Calu3 (cell line): Measurements from ENCODE around the gene BRSK1. TPM values are rescaled to one million over a fixed set of nuclear protein-coding genes. Genes with fewer than 3 reads are reported as not detected.

Experiments used
- BruUV-seq: library from RNA; stranded (reverse); fragments of 400-500 nt; replicated peaks from 2 replicates; lab custom pipeline; 2021; lab: Mats Ljungman, UMichigan
- CTCF ChIA-PET: fragments of 300-600 bp; sonication (Branson Sonifier 250); formaldehyde crosslinking; loops from one replicate; lab custom pipeline; 2022; ENCODE audit warnings: antibody characterized with exemption; lab: Charles Lee
- DNase-seq: peaks from one replicate; pipeline ENCODE4 v3.0.0; 2022
- H3K27ac Mint-ChIP-seq: one replicate; pipeline ENCODE4 v1.8.0; 2022; ENCODE audit warnings: mixed read lengths; ENCODE audit not compliant: unreplicated experiment
- H3K27me3 Mint-ChIP-seq: one replicate; pipeline ENCODE4 v1.8.0; 2022; ENCODE audit warnings: mixed read lengths; ENCODE audit not compliant: unreplicated experiment
- H3K36me3 Mint-ChIP-seq: one replicate; pipeline ENCODE4 v1.8.0; 2022; ENCODE audit warnings: mild to moderate bottlenecking, moderate library complexity, mixed read lengths; ENCODE audit not compliant: insufficient read depth, unreplicated experiment
- H3K4me1 Mint-ChIP-seq: one replicate; pipeline ENCODE4 v1.8.0; 2022; ENCODE audit warnings: mild to moderate bottlenecking, low read depth, mixed read lengths; ENCODE audit not compliant: unreplicated experiment
- H3K4me3 Mint-ChIP-seq: one replicate; pipeline ENCODE4 v1.8.0; 2022; ENCODE audit warnings: mild to moderate bottlenecking, low read depth, moderate library complexity, mixed read lengths; ENCODE audit not compliant: unreplicated experiment
- H3K9me3 Mint-ChIP-seq: one replicate; pipeline ENCODE4 v1.8.0; 2022; ENCODE audit warnings: low read depth, mixed read lengths; ENCODE audit not compliant: unreplicated experiment
- CTCF ChIP-seq: fragments of 200-600 bp; IDR thresholded peaks from one replicate; pipeline ENCODE4 v1.8.0; 2022; ENCODE audit warnings: antibody characterized with exemption; ENCODE audit not compliant: unreplicated experiment
- intact Hi-C: fragments of 100-400 bp; cut with micrococcal nuclease; formaldehyde crosslinking; loops from one replicate; pipeline ENCODE4 v1.10.0; 2022; ENCODE audit not compliant: unreplicated experiment
- total RNA-seq: library from RNA; stranded (reverse); gene quantifications from 2 replicates; pipeline ENCODE4 v1.2.3, GENCODE V29; 2022

BRSK1 gene
- total RNA-seq, 1 experiment from 2014 or later = 3.8 TPM

GRCh38 chr19:55241143-55241934 is 42.5 kb upstream of the BRSK1 start:
- no peak overlapping the region for H3K4me3 Mint-ChIP-seq
- TF ChIP-seq CTCF = no peak
- no peaks in the 10 kb centered on the region for H3K27me3 Mint-ChIP-seq
- DNase-seq = no peak
- H3K36me3 Mint-ChIP-seq = peaks cover 59% of the 10 kb centered on the region
- CTCF ChIA-PET = interaction anchor here (0.5 kb wide), 1 partner anchor 41 kb away, joined by 3 read pairs; no protein-coding TSS in a partner anchor
- H3K9me3 Mint-ChIP-seq = no peaks in the 10 kb centered on the region
- no TSS peak for BruUV-seq
- intact Hi-C loops = no loop called here
- H3K4me1 Mint-ChIP-seq = no peaks in the 10 kb centered on the region
- no peak overlapping the region for H3K27ac Mint-ChIP-seq

GRCh38 chr19:55241935-55242464 is 41.8 kb upstream of the BRSK1 start:
- no TSS peak for BruUV-seq
- DNase-seq = no peak
- Mint-ChIP-seq H3K9me3 (no peaks in the 10 kb centered on the region), H3K4me1 (no peaks in the 10 kb centered on the region), H3K4me3 (no peak overlapping the region), H3K27ac (no peak overlapping the region), H3K36me3 (peaks cover 57% of the 10 kb centered on the region), H3K27me3 (no peaks in the 10 kb centered on the region)
- TF ChIP-seq CTCF = no peak
- intact Hi-C loops = no loop called here
- CTCF ChIA-PET = interaction anchor here (0.5 kb wide), 1 partner anchor 40 kb away, joined by 3 read pairs; no protein-coding TSS in a partner anchor

GRCh38 chr19:55242517-55242916 is 41.3 kb upstream of the BRSK1 start:
- Mint-ChIP-seq H3K4me3 (no peak overlapping the region), H3K36me3 (peaks cover 57% of the 10 kb centered on the region), H3K27me3 (no peaks in the 10 kb centered on the region), H3K27ac (no peak overlapping the region), H3K9me3 (no peaks in the 10 kb centered on the region), H3K4me1 (peaks cover 4% of the 10 kb centered on the region)
- no peak for DNase-seq
- no peak for TF ChIP-seq CTCF
- CTCF ChIA-PET = no interaction called here
- intact Hi-C loops = no loop called here
- no TSS peak for BruUV-seq

GRCh38 chr19:55244004-55244680 is 39.7 kb upstream of the BRSK1 start:
- Mint-ChIP-seq H3K4me3 (no peak overlapping the region), H3K27me3 (no peaks in the 10 kb centered on the region), H3K36me3 (peaks cover 51% of the 10 kb centered on the region), H3K9me3 (no peaks in the 10 kb centered on the region), H3K27ac (no peak overlapping the region), H3K4me1 (peaks cover 20% of the 10 kb centered on the region)
- no peak for TF ChIP-seq CTCF
- no TSS peak for BruUV-seq
- no peak for DNase-seq
- CTCF ChIA-PET = no interaction called here
- intact Hi-C loops = no loop called here
